ENCODE measurements around the gene TGM4. TPM values are rescaled to one million over a fixed set of nuclear protein-coding genes. Genes with fewer than 3 reads are reported as not detected.

Gene TGM4
- total RNA-seq, 1 donor from 2014 or later: 0.18 TPM

GRCh38 chr3:44860117-44860516 lies 14.3 kb upstream of the TGM4 start:
- Histone ChIP-seq H3K27me3 (ENCODE audit: insufficient read depth, low read length) (no peaks in the 10 kb centered on the region), H3K9me3 (ENCODE audit: insufficient read depth, low read depth, low read length) (no peaks in the 10 kb centered on the region), H3K27ac (ENCODE audit: low read depth, low read length) (no peak overlapping the region), H2AFZ (ENCODE audit: low read depth, low read length) (no peak overlapping the region), H3K4me2 (ENCODE audit: low read length) (no peak overlapping the region), H3K79me2 (ENCODE audit: insufficient read depth, low read length) (peaks cover 6% of the 10 kb centered on the region), H4K20me1 (ENCODE audit: insufficient read depth, low read length) (no peaks in the 10 kb centered on the region), H3K4me3 (ENCODE audit: insufficient read depth, low read depth, low read length) (no peak overlapping the region), H3K9ac (ENCODE audit: low read length) (no peak overlapping the region), H3K4me1 (ENCODE audit: insufficient read depth, low read length) (peaks cover 8% of the 10 kb centered on the region), H3K36me3 (ENCODE audit: insufficient read depth, low read length) (no peaks in the 10 kb centered on the region)
- Mint-ChIP-seq H3K36me3 (ENCODE audit: low read depth, unreplicated experiment) (peaks cover 6% of the 10 kb centered on the region), H3K27me3 (ENCODE audit: low read depth, unreplicated experiment) (no peaks in the 10 kb centered on the region), H3K4me3 (ENCODE audit: unreplicated experiment) (no peak overlapping the region), H3K4me1 (ENCODE audit: low read depth, unreplicated experiment) (peaks cover 2% of the 10 kb centered on the region), H3K9me3 (ENCODE audit: unreplicated experiment) (peaks cover 1% of the 10 kb centered on the region), H3K27ac (ENCODE audit: unreplicated experiment) (no peak overlapping the region)
- DNase-seq (ENCODE audit: low read depth) (no peak), FAIRE-seq (no peak)
- TF ChIP-seq EZH2 (IDR thresholded peaks at IDR 0.05; ENCODE audit: insufficient read depth, low read length) (no peak), CTCF (IDR thresholded peaks at IDR 0.05; ENCODE audit: insufficient read depth, low read depth, low read length) (no peak)

- peaks cover 1% of the 10 kb centered on the region for H3K9me3 Mint-ChIP-seq (ENCODE audit: unreplicated experiment)
- no peaks in the 10 kb centered on the region for H3K9me3 ChIP-seq (ENCODE audit: insufficient read depth, low read depth, low read length)
Measured at GRCh38 chr3:44861412-44862225, 12.8 kb upstream of the TGM4 start, which contains the start of gene TMEM42. TMEM42 (plus strand) TSS chr3:44861912; CDS start chr3:44861925, 13 bp downstream.

More at GRCh38 chr3:44861412-44862225, 12.8 kb upstream of the TGM4 start, which contains the start of gene TMEM42:
- Mint-ChIP-seq H3K4me3 (ENCODE audit: unreplicated experiment) (peak within 1 kb of the TSS; percentile 88), H3K4me1 (ENCODE audit: low read depth, unreplicated experiment) (peaks cover 2% of the 10 kb centered on the region), H3K36me3 (ENCODE audit: low read depth, unreplicated experiment) (peaks cover 12% of the 10 kb centered on the region), H3K27ac (ENCODE audit: unreplicated experiment) (peak within 1 kb of the TSS; percentile 87), H3K27me3 (ENCODE audit: low read depth, unreplicated experiment) (no peaks in the 10 kb centered on the region)
- H2AFZ ChIP-seq (ENCODE audit: low read depth, low read length): peak within 1 kb of the TSS; percentile 84
- H4K20me1 ChIP-seq (ENCODE audit: insufficient read depth, low read length): no peaks in the 10 kb centered on the region
- peak within 1 kb of the TSS; percentile 89 for H3K27ac ChIP-seq (ENCODE audit: low read depth, low read length)
- H3K4me1 ChIP-seq (ENCODE audit: insufficient read depth, low read length): peaks cover 8% of the 10 kb centered on the region
- H3K27me3 ChIP-seq (ENCODE audit: insufficient read depth, low read length): no peaks in the 10 kb centered on the region
- peaks cover 6% of the 10 kb centered on the region for H3K79me2 ChIP-seq (ENCODE audit: insufficient read depth, low read length)
- H3K9ac ChIP-seq (ENCODE audit: low read length): peak within 1 kb of the TSS; percentile 90
- DNase-seq (ENCODE audit: low read depth) (peak; percentile 85), FAIRE-seq (no peak)
- H3K4me3 ChIP-seq (ENCODE audit: insufficient read depth, low read depth, low read length): peak within 1 kb of the TSS; percentile 75
- TF ChIP-seq CTCF (IDR thresholded peaks at IDR 0.05; ENCODE audit: insufficient read depth, low read depth, low read length) (peak; percentile 7), EZH2 (IDR thresholded peaks at IDR 0.05; ENCODE audit: insufficient read depth, low read length) (no peak)
- H3K4me2 ChIP-seq (ENCODE audit: low read length): peak within 1 kb of the TSS; percentile 97
- no peaks in the 10 kb centered on the region for H3K36me3 ChIP-seq (ENCODE audit: insufficient read depth, low read length)

Measured in astrocyte (in vitro differentiated cells and primary cell).